Suprapubic skin (tissue), 4 donors: ENCODE results near the gene DSCAML1. TPM values are rescaled to one million over a fixed set of nuclear protein-coding genes. Genes with fewer than 3 reads are reported as not detected.

Experiments used
- DNase-seq, 2 donors: peaks; one replicate each; pipeline ENCODE4 v3.0.0-alpha.2; 2019; ENCODE audit warnings: low spot score in 2 of 2
- H3K27ac ChIP-seq: fragments of 200-600 bp; sonication (generic); one replicate; pipeline ENCODE4 v1.5.1; 2019
- H3K27me3 ChIP-seq: fragments of 200-600 bp; sonication (generic); one replicate; pipeline ENCODE4 v1.5.1; 2019
- H3K36me3 ChIP-seq: fragments of 200-600 bp; sonication (generic); one replicate; pipeline ENCODE4 v1.5.1; 2019
- H3K4me1 ChIP-seq: fragments of 200-600 bp; sonication (generic); one replicate; pipeline ENCODE4 v1.5.1; 2019
- H3K4me3 ChIP-seq: fragments of 200-600 bp; sonication (generic); one replicate; pipeline ENCODE4 v1.5.1; 2019; ENCODE audit warnings: mild to moderate bottlenecking
- H3K9me3 ChIP-seq: fragments of 200-600 bp; sonication (generic); one replicate; pipeline ENCODE4 v1.5.1; 2019
- EP300 ChIP-seq: sonication (generic); formaldehyde crosslinking; IDR thresholded peaks from one replicate; pipeline ENCODE4 v1.6.1; 2017; ENCODE audit warnings: antibody characterized with exemption
- POLR2A ChIP-seq, 2 donors: fragments of 450-650 bp; IDR thresholded peaks; one replicate each; pipeline ENCODE4 v1.6.1; 2017; ENCODE audit warnings: antibody characterized with exemption in 2 of 2, mild to moderate bottlenecking in 2 of 2, moderate library complexity in 2 of 2
- POLR2AphosphoS5 ChIP-seq, 3 donors: sonication (generic); formaldehyde crosslinking; IDR thresholded peaks; one replicate each; pipeline ENCODE4 v1.6.1; 2017; ENCODE audit warnings: antibody characterized with exemption in 3 of 3
- WGBS: methylation state at CpG from one replicate; pipeline ENCODE4 v1.1.5; 2018; 5-methylcytosine and 5-hydroxymethylcytosine counted together
- total RNA-seq, 4 donors: library from RNA; depleted of rRNA; stranded (reverse); fragments of >200 nt; gene quantifications; one replicate each; pipeline ENCODE4 v1.1.0, GENCODE V29; 2016
- TF ChIP-seq, protein P1 (sequence below), 2 donors: fragments of 200-600 bp in 1 of 2; fragments of 450-650 bp in 1 of 2; sonication (generic) in 1 of 2; IDR thresholded peaks; one replicate each; pipeline ENCODE4 v1.5.1; 2016 to 2019; ENCODE audit warnings: antibody characterized with exemption in 2 of 2, mild to moderate bottlenecking in 1 of 2, moderate library complexity in 1 of 2

Gene DSCAML1
- total RNA-seq, 4 donors from 2014 or later: 0.11 to 0.24 (median 0.21) TPM; not detected in 1

DNA sequence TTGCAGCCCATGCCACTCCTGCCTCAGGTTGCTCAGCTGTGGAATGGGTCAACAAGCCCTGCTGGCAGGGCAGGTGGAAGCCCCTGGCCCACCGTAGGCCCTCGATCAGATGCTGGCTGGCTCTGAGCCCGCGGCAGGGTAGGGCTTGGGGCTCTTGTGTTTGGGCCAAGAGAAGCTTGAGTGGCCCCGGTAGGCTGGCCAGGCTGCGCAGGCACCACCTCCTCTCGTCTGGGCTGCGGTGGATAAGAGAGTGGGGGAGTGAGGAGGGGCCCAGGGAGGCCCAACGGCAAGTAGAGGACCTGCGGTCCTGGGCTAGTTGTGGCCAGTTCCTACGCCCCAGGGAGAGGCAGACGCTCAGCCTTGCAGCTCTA, 354.2 kb downstream of the DSCAML1 start:
- Histone ChIP-seq H3K27me3 (peaks cover 32% of the 10 kb centered on the region), H3K4me3 (no peak overlapping the region), H3K27ac (no peak overlapping the region), H3K4me1 (peaks cover 8% of the 10 kb centered on the region), H3K36me3 (no peaks in the 10 kb centered on the region), H3K9me3 (no peaks in the 10 kb centered on the region)
- WGBS: 75% methylated on average over 6 of the region's 12 CpGs
- no peak for DNase-seq
- TF ChIP-seq, protein P1, sequence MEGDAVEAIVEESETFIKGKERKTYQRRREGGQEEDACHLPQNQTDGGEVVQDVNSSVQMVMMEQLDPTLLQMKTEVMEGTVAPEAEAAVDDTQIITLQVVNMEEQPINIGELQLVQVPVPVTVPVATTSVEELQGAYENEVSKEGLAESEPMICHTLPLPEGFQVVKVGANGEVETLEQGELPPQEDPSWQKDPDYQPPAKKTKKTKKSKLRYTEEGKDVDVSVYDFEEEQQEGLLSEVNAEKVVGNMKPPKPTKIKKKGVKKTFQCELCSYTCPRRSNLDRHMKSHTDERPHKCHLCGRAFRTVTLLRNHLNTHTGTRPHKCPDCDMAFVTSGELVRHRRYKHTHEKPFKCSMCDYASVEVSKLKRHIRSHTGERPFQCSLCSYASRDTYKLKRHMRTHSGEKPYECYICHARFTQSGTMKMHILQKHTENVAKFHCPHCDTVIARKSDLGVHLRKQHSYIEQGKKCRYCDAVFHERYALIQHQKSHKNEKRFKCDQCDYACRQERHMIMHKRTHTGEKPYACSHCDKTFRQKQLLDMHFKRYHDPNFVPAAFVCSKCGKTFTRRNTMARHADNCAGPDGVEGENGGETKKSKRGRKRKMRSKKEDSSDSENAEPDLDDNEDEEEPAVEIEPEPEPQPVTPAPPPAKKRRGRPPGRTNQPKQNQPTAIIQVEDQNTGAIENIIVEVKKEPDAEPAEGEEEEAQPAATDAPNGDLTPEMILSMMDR (IDR thresholded peaks at IDR 0.05): no peak
- TF ChIP-seq POLR2A (IDR thresholded peaks at IDR 0.05) (no peak), POLR2AphosphoS5 (IDR thresholded peaks at IDR 0.05) (no peak), EP300 (no peak)

DNA sequence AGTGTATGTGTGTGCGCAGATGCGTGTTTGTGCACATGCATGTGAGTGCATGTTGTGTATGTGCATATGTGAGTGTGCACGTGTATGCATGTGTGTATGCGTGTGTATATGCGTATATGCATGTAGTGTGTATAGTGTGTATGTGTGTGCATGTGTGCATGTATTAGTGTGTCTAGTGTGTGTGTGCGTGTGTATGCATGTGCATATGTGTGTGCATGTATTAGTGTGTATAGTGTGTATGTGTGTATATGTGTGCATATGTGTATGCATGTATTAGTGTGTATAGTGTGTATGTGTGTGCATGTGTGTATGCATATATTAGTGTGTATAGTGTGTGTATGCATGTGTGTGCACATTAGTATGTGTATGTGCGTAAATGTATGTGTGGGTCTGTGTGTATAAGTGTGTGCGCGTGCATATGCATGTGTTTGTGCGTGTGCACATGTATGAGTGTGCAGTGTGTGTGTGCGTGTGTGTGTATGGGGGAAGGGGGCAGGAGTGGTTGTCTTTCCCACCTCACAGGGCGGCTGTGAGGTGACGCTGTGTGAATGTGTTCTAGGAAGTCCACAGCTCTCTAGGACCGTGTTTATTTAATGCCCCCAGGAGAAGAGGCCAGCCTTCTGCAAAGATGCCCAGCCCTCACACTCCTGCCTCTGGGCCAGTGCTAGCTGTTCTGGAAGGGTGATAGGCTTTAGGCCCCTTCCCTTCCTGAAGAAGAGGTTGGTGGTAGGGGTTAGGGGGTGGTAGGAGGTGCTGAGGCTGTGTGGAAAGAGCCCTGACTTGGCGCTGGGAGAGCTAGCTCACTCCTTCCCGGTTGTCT, 354.8 kb downstream of the DSCAML1 start:
- peaks cover 8% of the 10 kb centered on the region for H3K4me1 ChIP-seq
- H3K27me3 ChIP-seq: peaks cover 38% of the 10 kb centered on the region
- TF ChIP-seq, protein P1 (IDR thresholded peaks at IDR 0.05): no peak
- TF ChIP-seq POLR2A (IDR thresholded peaks at IDR 0.05) (no peak), EP300 (no peak), POLR2AphosphoS5 (IDR thresholded peaks at IDR 0.05) (no peak)
- H3K9me3 ChIP-seq: no peaks in the 10 kb centered on the region
- 94% methylated on average over 16 of the region's 16 CpGs for WGBS
- DNase-seq: no peak
- H3K4me3 ChIP-seq: no peak overlapping the region
- no peak overlapping the region for H3K27ac ChIP-seq
- H3K36me3 ChIP-seq: no peaks in the 10 kb centered on the region

DNA sequence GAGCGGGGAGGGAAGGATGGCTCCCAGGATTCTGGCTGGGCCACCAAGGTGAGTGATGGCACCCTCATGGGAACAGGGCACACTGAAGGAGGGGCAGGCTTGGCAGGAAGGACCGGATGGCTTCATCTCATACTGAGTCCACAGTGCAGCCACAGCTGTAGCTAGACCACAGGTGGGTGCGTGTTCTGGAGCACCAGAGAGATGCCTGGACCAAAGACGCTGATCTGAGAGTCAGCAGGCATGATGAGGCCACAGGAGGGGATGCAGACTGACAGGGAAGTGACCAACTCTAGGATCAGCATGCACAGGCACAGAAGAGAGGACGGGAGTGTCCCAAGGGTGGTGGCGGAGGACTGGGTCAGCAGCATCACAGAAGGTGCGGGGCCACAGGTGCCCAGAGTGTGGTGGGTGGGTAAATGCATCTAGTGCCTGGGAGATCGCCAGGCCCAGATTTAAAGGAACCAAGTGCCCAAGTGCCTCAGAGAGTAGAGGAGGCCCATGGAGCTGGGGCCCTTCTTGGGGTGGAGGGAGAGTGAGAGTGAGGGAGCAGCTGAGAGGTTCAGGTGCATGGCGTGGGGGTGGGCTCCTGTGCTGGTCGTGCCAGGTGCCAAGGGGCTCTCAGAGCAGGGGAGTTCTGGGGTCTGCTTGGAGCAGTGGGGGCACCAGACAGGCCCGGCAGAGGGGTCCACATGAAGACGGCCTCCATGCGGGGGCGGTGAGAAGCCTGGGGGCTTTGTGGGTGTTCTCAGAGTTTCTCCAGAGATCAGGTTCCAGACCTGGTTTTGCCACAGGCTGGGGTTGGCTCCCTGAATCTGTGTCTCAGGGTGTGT, 355.7 kb downstream of the DSCAML1 start:
- 77% methylated on average over 12 of the region's 14 CpGs for WGBS
- H3K4me1 ChIP-seq: peaks cover 8% of the 10 kb centered on the region
- DNase-seq: no peak
- no peak overlapping the region for H3K4me3 ChIP-seq
- no peaks in the 10 kb centered on the region for H3K9me3 ChIP-seq
- H3K27me3 ChIP-seq: peaks cover 38% of the 10 kb centered on the region
- no peak overlapping the region for H3K27ac ChIP-seq
- H3K36me3 ChIP-seq: no peaks in the 10 kb centered on the region
- TF ChIP-seq EP300 (no peak), POLR2A (IDR thresholded peaks at IDR 0.05) (no peak), POLR2AphosphoS5 (IDR thresholded peaks at IDR 0.05) (no peak)
- TF ChIP-seq, protein P1 (IDR thresholded peaks at IDR 0.05): no peak

DNA sequence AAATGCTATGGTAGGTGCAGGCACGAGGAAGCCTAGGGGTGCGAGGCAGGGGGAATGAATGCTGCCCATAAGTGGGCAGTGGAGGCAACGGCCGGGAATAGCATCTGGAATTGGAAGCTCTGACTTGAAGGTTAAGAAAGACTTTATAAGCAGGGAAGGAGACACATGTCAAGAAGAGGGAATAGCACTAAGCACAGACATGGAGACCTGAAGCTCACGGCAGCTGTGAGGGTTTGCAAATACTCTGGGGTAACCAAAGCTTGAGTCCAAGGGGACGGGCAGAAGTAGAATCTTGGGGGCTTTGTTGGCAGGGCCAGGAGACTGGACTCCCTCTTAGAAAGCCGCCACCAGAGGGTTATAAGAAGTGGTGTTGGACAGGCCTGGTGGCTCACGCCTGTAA, 356.8 kb downstream of the DSCAML1 start:
- Histone ChIP-seq H3K4me1 (peaks cover 8% of the 10 kb centered on the region), H3K27ac (no peak overlapping the region), H3K36me3 (no peaks in the 10 kb centered on the region), H3K27me3 (peaks cover 38% of the 10 kb centered on the region), H3K9me3 (no peaks in the 10 kb centered on the region), H3K4me3 (no peak overlapping the region)
- no peak for TF ChIP-seq POLR2A (IDR thresholded peaks at IDR 0.05)
- TF ChIP-seq, protein P1 (IDR thresholded peaks at IDR 0.05): no peak
- no peak for TF ChIP-seq EP300
- no peak for TF ChIP-seq POLR2AphosphoS5 (IDR thresholded peaks at IDR 0.05)
- no peak for DNase-seq
- 84% methylated on average over 8 of the region's 8 CpGs for WGBS

DNA sequence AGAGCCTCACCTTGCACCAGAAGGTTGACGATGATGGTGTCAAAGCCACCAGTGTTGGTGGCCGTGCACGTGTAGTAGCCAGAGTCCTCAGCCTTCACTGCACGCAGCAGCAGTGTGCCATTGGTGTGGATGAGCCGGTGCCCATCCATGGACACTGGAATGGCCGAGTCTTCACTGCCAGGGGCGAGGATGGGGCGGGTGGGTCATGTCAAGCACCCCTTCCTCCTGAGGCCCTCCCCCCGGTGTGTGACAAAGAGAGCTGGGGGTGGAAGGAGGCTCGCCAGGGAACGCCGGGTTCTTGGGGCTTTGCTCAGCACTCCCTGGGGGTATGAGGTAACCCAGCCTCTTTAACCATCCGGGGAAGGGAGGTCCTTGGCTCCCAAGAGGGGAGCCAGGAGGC, 357.8 kb downstream of the DSCAML1 start:
- no peak overlapping the region for H3K4me3 ChIP-seq
- H3K36me3 ChIP-seq: no peaks in the 10 kb centered on the region
- H3K27ac ChIP-seq: no peak overlapping the region
- DNase-seq: no peak
- TF ChIP-seq, protein P1 (IDR thresholded peaks at IDR 0.05): no peak
- TF ChIP-seq POLR2A (IDR thresholded peaks at IDR 0.05) (no peak), POLR2AphosphoS5 (IDR thresholded peaks at IDR 0.05) (no peak), EP300 (no peak)
- peaks cover 29% of the 10 kb centered on the region for H3K27me3 ChIP-seq
- WGBS: 76% methylated on average over 10 of the region's 13 CpGs
- no peaks in the 10 kb centered on the region for H3K9me3 ChIP-seq
- H3K4me1 ChIP-seq: peaks cover under 1% of the 10 kb centered on the region
